GM06990 (cell line): ENCODE data around the gene PPA2.

Experiments
- DNase-seq: peaks from one replicate; pipeline ENCODE4 v3.0.0-alpha.2; 2011; ENCODE audit not compliant: insufficient read length; ENCODE audit errors: extremely low read depth
- H3K27me3 ChIP-seq: replicated peaks from 2 replicates; pipeline ENCODE4 v1.6.0; 2011; ENCODE audit warnings: low read length; ENCODE audit not compliant: control insufficient read depth, insufficient read depth
- H3K36me3 ChIP-seq: 2 replicates; pipeline ENCODE4 v1.5.1; 2011; ENCODE audit warnings: low read length; ENCODE audit not compliant: control insufficient read depth, insufficient read depth
- H3K4me3 ChIP-seq: replicated peaks from 2 replicates; pipeline ENCODE4 v1.5.1; 2011; ENCODE audit warnings: low read depth, mild to moderate bottlenecking, control low read depth, low read length
- TF ChIP-seq, protein P1 (sequence below): IDR thresholded peaks from 2 replicates; pipeline ENCODE4 v1.5.1; 2011; ENCODE audit warnings: low read length, control low read depth, mild to moderate bottlenecking, inconsistent platforms; ENCODE audit not compliant: insufficient read depth, poor library complexity, severe bottlenecking

Gene PPA2

DNA sequence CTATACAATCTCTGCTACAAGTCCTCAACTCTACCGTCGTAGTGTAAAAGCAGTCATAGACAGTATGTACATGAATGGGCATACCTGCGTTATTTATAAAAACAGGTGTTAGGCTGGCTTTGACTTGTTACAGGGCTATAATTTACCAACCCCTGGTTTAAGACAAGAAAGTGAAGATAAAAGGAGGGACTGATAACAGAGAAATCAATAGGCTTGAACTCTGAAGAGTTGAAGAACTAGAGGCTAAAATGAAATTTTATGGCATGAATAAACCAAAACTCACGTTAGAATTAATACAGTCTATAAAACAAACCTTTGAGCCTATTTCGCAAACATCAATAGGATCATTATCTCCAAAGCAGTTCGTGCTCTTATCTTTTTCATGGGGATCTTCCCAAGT is 36.2 kb downstream of the PPA2 start:
- DNase-seq: no peak
- Histone ChIP-seq H3K36me3 (peaks cover 5% of the 10 kb centered on the region), H3K4me3 (no peak overlapping the region), H3K27me3 (no peaks in the 10 kb centered on the region)
- TF ChIP-seq, protein P1, sequence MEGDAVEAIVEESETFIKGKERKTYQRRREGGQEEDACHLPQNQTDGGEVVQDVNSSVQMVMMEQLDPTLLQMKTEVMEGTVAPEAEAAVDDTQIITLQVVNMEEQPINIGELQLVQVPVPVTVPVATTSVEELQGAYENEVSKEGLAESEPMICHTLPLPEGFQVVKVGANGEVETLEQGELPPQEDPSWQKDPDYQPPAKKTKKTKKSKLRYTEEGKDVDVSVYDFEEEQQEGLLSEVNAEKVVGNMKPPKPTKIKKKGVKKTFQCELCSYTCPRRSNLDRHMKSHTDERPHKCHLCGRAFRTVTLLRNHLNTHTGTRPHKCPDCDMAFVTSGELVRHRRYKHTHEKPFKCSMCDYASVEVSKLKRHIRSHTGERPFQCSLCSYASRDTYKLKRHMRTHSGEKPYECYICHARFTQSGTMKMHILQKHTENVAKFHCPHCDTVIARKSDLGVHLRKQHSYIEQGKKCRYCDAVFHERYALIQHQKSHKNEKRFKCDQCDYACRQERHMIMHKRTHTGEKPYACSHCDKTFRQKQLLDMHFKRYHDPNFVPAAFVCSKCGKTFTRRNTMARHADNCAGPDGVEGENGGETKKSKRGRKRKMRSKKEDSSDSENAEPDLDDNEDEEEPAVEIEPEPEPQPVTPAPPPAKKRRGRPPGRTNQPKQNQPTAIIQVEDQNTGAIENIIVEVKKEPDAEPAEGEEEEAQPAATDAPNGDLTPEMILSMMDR: no peak

DNA sequence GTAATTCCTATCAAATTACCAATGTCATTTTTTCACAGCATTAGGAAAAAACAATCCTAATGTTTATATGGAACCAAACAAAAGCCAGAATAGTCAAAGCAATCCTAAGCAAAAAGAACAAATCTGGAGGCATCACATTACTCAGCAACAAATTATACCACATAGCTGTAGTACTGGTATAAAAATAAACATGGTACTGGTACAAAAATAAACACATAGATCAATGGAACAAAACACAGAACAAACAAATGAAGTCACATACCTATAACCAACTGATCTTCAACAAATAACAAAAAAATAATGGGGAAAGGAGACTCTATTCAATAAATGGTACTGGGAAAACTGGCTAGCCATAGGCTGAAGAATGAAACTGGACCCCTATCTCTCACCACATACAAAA is 37.4 kb downstream of the PPA2 start:
- Histone ChIP-seq H3K4me3 (no peak overlapping the region), H3K27me3 (no peaks in the 10 kb centered on the region), H3K36me3 (peaks cover 5% of the 10 kb centered on the region)
- DNase-seq: no peak
- TF ChIP-seq, protein P1: no peak

DNA sequence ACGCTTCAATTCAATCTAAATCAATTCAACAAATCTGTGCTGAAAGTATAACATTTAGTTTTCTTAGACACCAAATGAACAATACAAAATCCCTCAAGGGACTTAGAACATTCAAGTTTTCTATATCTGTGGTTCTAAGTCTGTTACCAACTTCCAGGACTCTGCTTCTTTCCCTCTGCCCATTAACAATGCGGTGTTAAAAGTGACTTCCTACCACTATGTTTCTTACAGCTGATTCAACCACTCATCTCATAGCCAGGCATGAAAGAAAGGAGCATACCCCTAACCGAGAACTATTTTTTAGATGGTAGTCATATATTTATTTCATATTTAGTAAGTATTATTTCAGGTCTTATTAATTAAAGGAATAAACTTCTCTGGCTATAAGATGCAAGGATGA is 38.9 kb downstream of the PPA2 start:
- no peaks in the 10 kb centered on the region for H3K27me3 ChIP-seq
- no peak overlapping the region for H3K4me3 ChIP-seq
- DNase-seq: no peak
- TF ChIP-seq, protein P1: no peak
- peaks cover 5% of the 10 kb centered on the region for H3K36me3 ChIP-seq

DNA sequence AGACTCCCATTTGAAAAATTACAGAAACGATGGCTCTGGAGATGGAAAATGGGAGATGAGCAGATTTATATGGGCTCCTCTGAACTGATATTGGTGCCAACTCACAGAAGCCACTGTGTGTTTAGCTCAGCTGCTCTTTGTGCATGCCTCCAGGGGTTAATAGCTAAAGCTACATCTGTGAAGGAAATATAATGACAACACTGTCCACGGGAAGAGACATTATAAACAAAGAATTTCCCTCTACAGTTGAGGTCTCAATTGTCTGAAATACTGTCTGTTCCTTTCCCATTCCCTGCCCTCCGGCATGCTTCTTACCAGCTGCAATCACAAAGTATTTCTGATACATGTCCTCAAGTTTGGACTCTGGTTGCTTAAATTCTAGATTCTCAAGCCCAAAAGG is 40.4 kb downstream of the PPA2 start:
- H3K4me3 ChIP-seq: no peak overlapping the region
- DNase-seq: no peak
- H3K27me3 ChIP-seq: no peaks in the 10 kb centered on the region
- TF ChIP-seq, protein P1: no peak
- H3K36me3 ChIP-seq: peaks cover 4% of the 10 kb centered on the region

DNA sequence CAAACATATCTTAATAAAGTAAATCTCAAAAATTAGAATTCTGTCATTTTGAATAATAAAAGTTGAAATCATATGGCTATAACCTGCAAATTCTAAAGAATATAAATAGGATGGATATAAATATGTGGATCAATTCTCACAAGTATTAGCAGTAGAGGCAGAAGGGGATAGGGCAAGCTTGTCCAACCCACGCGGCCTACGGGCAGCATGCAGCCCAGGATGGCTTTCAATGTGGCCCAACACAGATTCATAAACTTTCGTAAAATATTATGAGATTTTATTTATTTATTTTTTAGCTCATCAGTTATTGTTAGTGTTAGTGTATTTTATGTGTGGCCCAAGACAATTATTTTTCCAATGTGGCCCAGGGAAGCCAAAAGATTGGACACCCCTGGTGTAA is 41.4 kb downstream of the PPA2 start:
- Histone ChIP-seq H3K36me3 (peaks cover 2% of the 10 kb centered on the region), H3K4me3 (no peak overlapping the region), H3K27me3 (no peaks in the 10 kb centered on the region)
- no peak for DNase-seq
- TF ChIP-seq, protein P1: no peak

DNA sequence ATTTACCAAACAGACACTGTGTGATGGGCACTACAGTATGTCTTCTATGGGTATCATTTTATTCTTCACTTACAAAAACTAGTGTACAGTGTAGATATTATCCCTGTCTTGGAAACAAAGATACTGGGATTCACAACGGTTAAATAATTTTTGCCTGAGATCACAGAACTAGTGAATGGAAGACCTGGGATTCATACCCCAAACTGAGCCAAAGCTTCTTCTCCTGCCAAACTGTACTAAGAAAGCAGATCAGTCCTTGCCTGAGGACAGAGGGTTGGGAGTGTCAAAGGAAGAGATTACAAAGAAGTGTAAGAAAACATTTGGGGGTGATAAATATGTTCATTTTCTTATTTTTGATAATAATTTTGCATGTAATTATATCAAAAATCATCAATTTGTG is 43.1 kb downstream of the PPA2 start:
- DNase-seq: no peak
- H3K27me3 ChIP-seq: no peaks in the 10 kb centered on the region
- H3K4me3 ChIP-seq: no peak overlapping the region
- peaks cover 6% of the 10 kb centered on the region for H3K36me3 ChIP-seq
- TF ChIP-seq, protein P1: no peak
